ENCODE data around the gene AGAP1. TPM values are rescaled to one million over a fixed set of nuclear protein-coding genes. Genes with fewer than 3 reads are reported as not detected.

AGAP1 gene
- total RNA-seq, 1 donor from 2014 or later = 39.4 TPM

DNA sequence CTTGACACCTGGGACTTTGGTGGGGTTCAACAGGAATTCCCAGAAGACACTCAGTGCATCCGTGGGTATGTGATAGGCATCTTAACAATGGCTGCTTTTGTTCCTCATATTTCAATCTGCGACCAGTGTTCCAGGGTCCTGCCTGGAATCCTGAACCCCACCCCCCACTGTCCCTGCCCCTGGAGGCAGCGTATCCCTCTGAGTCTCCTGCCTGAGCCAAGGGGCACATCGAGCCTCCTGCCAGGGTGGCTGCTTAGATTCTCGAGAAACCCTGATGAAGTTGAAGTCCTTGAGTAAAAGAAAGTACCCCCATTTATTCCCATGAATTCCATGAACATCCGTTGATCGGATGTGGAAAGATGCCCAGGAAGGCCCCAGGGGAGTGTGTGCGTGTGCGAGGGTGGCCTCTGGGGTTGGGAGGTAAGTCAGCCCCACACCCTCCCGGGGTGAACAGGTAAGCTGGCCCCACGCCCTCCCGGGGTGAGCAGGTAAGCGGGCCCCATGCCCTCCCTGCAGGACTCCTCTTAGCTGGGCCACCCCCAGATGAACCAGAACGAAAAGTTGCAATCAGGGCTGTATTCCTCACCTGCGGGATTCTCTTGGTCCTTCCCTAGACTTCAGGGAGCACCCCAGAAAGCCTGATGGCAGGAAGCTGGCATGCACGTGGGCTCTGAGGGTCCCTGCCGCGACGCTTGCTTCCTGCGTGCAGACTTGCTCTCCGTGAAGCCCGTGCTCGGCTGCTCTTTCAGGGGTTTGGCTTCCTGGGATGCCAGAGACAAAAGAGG, 253.3 kb downstream of the AGAP1 start:
- Histone ChIP-seq H4K20me1 (ENCODE audit: insufficient read depth, low read length) (peaks cover 13% of the 10 kb centered on the region), H3K79me2 (ENCODE audit: insufficient read depth, low read length) (no peaks in the 10 kb centered on the region), H3K9ac (ENCODE audit: low read length) (no peak overlapping the region), H3K4me1 (ENCODE audit: insufficient read depth, low read length) (no peaks in the 10 kb centered on the region), H3K4me2 (ENCODE audit: low read length) (no peak overlapping the region), H3K36me3 (ENCODE audit: insufficient read depth, low read length) (no peaks in the 10 kb centered on the region), H2AFZ (ENCODE audit: low read depth, low read length) (no peak overlapping the region), H3K9me3 (ENCODE audit: insufficient read depth, low read depth, low read length) (no peaks in the 10 kb centered on the region), H3K27me3 (ENCODE audit: insufficient read depth, low read length) (no peaks in the 10 kb centered on the region), H3K27ac (ENCODE audit: low read depth, low read length) (no peak overlapping the region), H3K4me3 (ENCODE audit: insufficient read depth, low read depth, low read length) (no peak overlapping the region)
- DNase-seq (ENCODE audit: low read depth) = no peak
- FAIRE-seq = no peak
- no peaks in the 10 kb centered on the region for H3K27me3 Mint-ChIP-seq (ENCODE audit: low read depth, unreplicated experiment)
- no peaks in the 10 kb centered on the region for H3K9me3 Mint-ChIP-seq (ENCODE audit: unreplicated experiment)
- H3K4me1 Mint-ChIP-seq (ENCODE audit: low read depth, unreplicated experiment) = peaks cover 17% of the 10 kb centered on the region
- no peak overlapping the region for H3K4me3 Mint-ChIP-seq (ENCODE audit: unreplicated experiment)
- peak overlapping the region; percentile 22 for H3K27ac Mint-ChIP-seq (ENCODE audit: unreplicated experiment)
- TF ChIP-seq, protein P1, sequence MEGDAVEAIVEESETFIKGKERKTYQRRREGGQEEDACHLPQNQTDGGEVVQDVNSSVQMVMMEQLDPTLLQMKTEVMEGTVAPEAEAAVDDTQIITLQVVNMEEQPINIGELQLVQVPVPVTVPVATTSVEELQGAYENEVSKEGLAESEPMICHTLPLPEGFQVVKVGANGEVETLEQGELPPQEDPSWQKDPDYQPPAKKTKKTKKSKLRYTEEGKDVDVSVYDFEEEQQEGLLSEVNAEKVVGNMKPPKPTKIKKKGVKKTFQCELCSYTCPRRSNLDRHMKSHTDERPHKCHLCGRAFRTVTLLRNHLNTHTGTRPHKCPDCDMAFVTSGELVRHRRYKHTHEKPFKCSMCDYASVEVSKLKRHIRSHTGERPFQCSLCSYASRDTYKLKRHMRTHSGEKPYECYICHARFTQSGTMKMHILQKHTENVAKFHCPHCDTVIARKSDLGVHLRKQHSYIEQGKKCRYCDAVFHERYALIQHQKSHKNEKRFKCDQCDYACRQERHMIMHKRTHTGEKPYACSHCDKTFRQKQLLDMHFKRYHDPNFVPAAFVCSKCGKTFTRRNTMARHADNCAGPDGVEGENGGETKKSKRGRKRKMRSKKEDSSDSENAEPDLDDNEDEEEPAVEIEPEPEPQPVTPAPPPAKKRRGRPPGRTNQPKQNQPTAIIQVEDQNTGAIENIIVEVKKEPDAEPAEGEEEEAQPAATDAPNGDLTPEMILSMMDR (IDR thresholded peaks at IDR 0.05; ENCODE audit: insufficient read depth, low read depth, low read length) = no peak
- TF ChIP-seq EZH2 (IDR thresholded peaks at IDR 0.05; ENCODE audit: insufficient read depth, low read length) = no peak
- peaks cover 13% of the 10 kb centered on the region for H3K36me3 Mint-ChIP-seq (ENCODE audit: low read depth, unreplicated experiment)

DNA sequence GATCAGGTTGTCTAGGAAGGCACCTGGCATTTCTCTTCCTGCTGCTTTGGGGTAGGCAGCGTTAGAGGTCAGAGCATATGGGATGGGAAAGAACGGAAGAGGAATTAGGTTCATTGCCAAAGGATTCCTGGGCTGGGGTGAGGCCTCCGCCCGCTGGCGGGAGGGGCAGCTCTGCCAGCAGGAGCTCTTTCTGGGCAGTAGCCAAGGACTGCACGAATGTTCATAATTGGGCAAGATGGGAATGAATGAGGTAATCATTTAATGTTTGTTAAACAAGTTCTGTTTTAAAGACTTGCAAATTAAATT, 253.9 kb downstream of the AGAP1 start:
- Mint-ChIP-seq H3K4me1 (ENCODE audit: low read depth, unreplicated experiment) (peaks cover 17% of the 10 kb centered on the region), H3K27me3 (ENCODE audit: low read depth, unreplicated experiment) (no peaks in the 10 kb centered on the region), H3K9me3 (ENCODE audit: unreplicated experiment) (no peaks in the 10 kb centered on the region), H3K27ac (ENCODE audit: unreplicated experiment) (peak overlapping the region; percentile 22), H3K36me3 (ENCODE audit: low read depth, unreplicated experiment) (peaks cover 13% of the 10 kb centered on the region), H3K4me3 (ENCODE audit: unreplicated experiment) (no peak overlapping the region)
- no peak overlapping the region for H3K9ac ChIP-seq (ENCODE audit: low read length)
- no peaks in the 10 kb centered on the region for H3K36me3 ChIP-seq (ENCODE audit: insufficient read depth, low read length)
- no peak overlapping the region for H3K4me3 ChIP-seq (ENCODE audit: insufficient read depth, low read depth, low read length)
- no peak for TF ChIP-seq EZH2 (IDR thresholded peaks at IDR 0.05; ENCODE audit: insufficient read depth, low read length)
- TF ChIP-seq, protein P1 (IDR thresholded peaks at IDR 0.05; ENCODE audit: insufficient read depth, low read depth, low read length) = no peak
- no peak overlapping the region for H3K4me2 ChIP-seq (ENCODE audit: low read length)
- peaks cover 13% of the 10 kb centered on the region for H4K20me1 ChIP-seq (ENCODE audit: insufficient read depth, low read length)
- no peak overlapping the region for H2AFZ ChIP-seq (ENCODE audit: low read depth, low read length)
- no peak for FAIRE-seq
- no peaks in the 10 kb centered on the region for H3K79me2 ChIP-seq (ENCODE audit: insufficient read depth, low read length)
- no peaks in the 10 kb centered on the region for H3K4me1 ChIP-seq (ENCODE audit: insufficient read depth, low read length)
- no peaks in the 10 kb centered on the region for H3K9me3 ChIP-seq (ENCODE audit: insufficient read depth, low read depth, low read length)
- no peaks in the 10 kb centered on the region for H3K27me3 ChIP-seq (ENCODE audit: insufficient read depth, low read length)
- no peak for DNase-seq (ENCODE audit: low read depth)
- H3K27ac ChIP-seq (ENCODE audit: low read depth, low read length) = no peak overlapping the region

DNA sequence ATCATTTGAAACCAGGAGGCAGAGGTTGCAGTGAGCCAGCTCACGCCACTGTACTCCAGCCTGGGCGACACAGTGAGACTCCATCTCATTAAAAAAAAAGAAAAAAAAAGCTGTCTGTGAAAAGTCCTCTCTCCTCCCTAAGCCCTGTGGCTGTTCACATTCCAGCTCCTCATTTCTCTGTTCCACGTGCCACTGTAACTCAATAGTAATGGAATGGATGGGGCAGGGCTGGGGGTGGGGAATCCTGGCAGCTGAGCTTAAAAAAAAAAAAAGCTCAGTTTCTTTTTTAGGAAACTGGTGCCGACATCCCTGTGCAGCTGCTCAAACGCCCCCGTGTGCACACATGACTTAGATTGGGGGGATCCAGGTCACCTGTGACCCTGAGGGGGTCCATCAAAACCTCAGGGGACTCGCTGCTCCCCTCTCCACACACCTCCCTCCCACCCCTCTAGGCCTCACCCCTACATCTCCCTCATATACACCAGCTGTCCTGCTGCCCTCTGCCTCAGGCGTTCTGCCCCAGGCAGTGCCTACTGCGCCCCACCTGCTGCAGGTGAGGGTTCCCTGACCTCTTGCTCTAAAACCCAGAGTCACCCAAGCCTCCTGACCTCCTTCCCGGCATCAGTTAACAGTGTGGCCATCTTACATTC, 255.4 kb downstream of the AGAP1 start:
- Histone ChIP-seq H4K20me1 (ENCODE audit: insufficient read depth, low read length) (peaks cover 13% of the 10 kb centered on the region), H3K36me3 (ENCODE audit: insufficient read depth, low read length) (no peaks in the 10 kb centered on the region), H3K4me3 (ENCODE audit: insufficient read depth, low read depth, low read length) (no peak overlapping the region), H3K79me2 (ENCODE audit: insufficient read depth, low read length) (no peaks in the 10 kb centered on the region), H3K27me3 (ENCODE audit: insufficient read depth, low read length) (no peaks in the 10 kb centered on the region), H3K27ac (ENCODE audit: low read depth, low read length) (no peak overlapping the region), H3K4me2 (ENCODE audit: low read length) (no peak overlapping the region), H3K9ac (ENCODE audit: low read length) (no peak overlapping the region), H2AFZ (ENCODE audit: low read depth, low read length) (no peak overlapping the region), H3K9me3 (ENCODE audit: insufficient read depth, low read depth, low read length) (no peaks in the 10 kb centered on the region), H3K4me1 (ENCODE audit: insufficient read depth, low read length) (no peaks in the 10 kb centered on the region)
- Mint-ChIP-seq H3K27me3 (ENCODE audit: low read depth, unreplicated experiment) (no peaks in the 10 kb centered on the region), H3K4me3 (ENCODE audit: unreplicated experiment) (peak overlapping the region; percentile 2), H3K27ac (ENCODE audit: unreplicated experiment) (peak overlapping the region; percentile 47), H3K36me3 (ENCODE audit: low read depth, unreplicated experiment) (peaks cover 13% of the 10 kb centered on the region), H3K4me1 (ENCODE audit: low read depth, unreplicated experiment) (peaks cover 17% of the 10 kb centered on the region), H3K9me3 (ENCODE audit: unreplicated experiment) (no peaks in the 10 kb centered on the region)
- FAIRE-seq (no peak), DNase-seq (ENCODE audit: low read depth) (peak; percentile 55)
- no peak for TF ChIP-seq EZH2 (IDR thresholded peaks at IDR 0.05; ENCODE audit: insufficient read depth, low read length)
- TF ChIP-seq, protein P1 (IDR thresholded peaks at IDR 0.05; ENCODE audit: insufficient read depth, low read depth, low read length) = no peak
